NCI-H748 (cell line): Measurements from ENCODE around the gene ECHS1.
"Not testable (repeated sequence)": the region's sequence is repeated elsewhere in the genome, so short reads cannot be mapped to it uniquely, and the experiment has no call there.

Source experiments
- DNase-seq: peaks from one replicate; lab custom pipeline; 2025; ENCODE audit not compliant: unreplicated experiment; lab: John Stamatoyannopoulos, UW

ECHS1 gene

GRCh38 chr10:133400624-133401424 is 27.7 kb upstream of the ECHS1 start:
- DNase-seq = no peak

- DNase-seq = no peak
Measured at GRCh38 chr10:133399123-133399601, 26.0 kb upstream of the ECHS1 start.

GRCh38 chr10:133397938-133398337 is 24.8 kb upstream of the ECHS1 start:
- no peak for DNase-seq

GRCh38 chr10:133396035-133396624 is 23.0 kb upstream of the ECHS1 start:
- no peak for DNase-seq

- DNase-seq = no peak
Measured at GRCh38 chr10:133394801-133395221, 21.7 kb upstream of the ECHS1 start.

GRCh38 chr10:133394064-133394663 is 21.0 kb upstream of the ECHS1 start, which contains the start of gene MTG1:
TSS of gene MTG1 (plus strand) at chr10:133394157. CDS start at chr10:133394221, 64 bp downstream.
- DNase-seq = peak; percentile 90

- DNase-seq = no peak
Measured at GRCh38 chr10:133393401-133394063, 20.4 kb upstream of the ECHS1 start.

- no peak for DNase-seq
Measured at GRCh38 chr10:133391761-133392518, 18.8 kb upstream of the ECHS1 start.

- no peak for DNase-seq
Measured at GRCh38 chr10:133391249-133391635, 18.1 kb upstream of the ECHS1 start.

- no peak for DNase-seq
Measured at GRCh38 chr10:133390597-133391248, 17.6 kb upstream of the ECHS1 start.

GRCh38 chr10:133388973-133389818 is 16.0 kb upstream of the ECHS1 start:
- DNase-seq = no peak

- no peak for DNase-seq
Measured at GRCh38 chr10:133388236-133388972, 15.2 kb upstream of the ECHS1 start.

GRCh38 chr10:133386951-133387350 is 13.8 kb upstream of the ECHS1 start:
- not testable (repeated sequence) for DNase-seq

- DNase-seq = no peak
Measured at GRCh38 chr10:133385214-133385613, 12.1 kb upstream of the ECHS1 start.

- DNase-seq = no peak
Measured at GRCh38 chr10:133384071-133384470, 10.9 kb upstream of the ECHS1 start.

- DNase-seq = no peak
Measured at GRCh38 chr10:133383551-133383950, 10.4 kb upstream of the ECHS1 start.

- no peak for DNase-seq
Measured at GRCh38 chr10:133381036-133381435, 7.9 kb upstream of the ECHS1 start.

GRCh38 chr10:133379801-133380666 is 6.9 kb upstream of the ECHS1 start:
- no peak for DNase-seq
